Mononuclear cell (primary cell): ENCODE results near the gene ANKS4B. TPM values are rescaled to one million over a fixed set of nuclear protein-coding genes. Genes with fewer than 3 reads are reported as not detected.
"Not testable (repeated sequence)": the region's sequence is repeated elsewhere in the genome, so short reads cannot be mapped to it uniquely, and the experiment has no call there.

Source experiments
- H3K27me3 ChIP-seq: 2 replicates; pipeline ENCODE4 v1.6.0; 2011; ENCODE audit warnings: low read length, control low read depth; ENCODE audit not compliant: insufficient read depth
- H3K4me1 ChIP-seq: 2 replicates; pipeline ENCODE4 v1.5.1; 2011; ENCODE audit warnings: mild to moderate bottlenecking, low read length, control low read depth; ENCODE audit not compliant: insufficient read depth
- H3K4me3 ChIP-seq: 2 replicates; pipeline ENCODE4 v1.5.1; 2011; ENCODE audit warnings: mild to moderate bottlenecking, low read length, moderate library complexity
- H3K9me3 ChIP-seq: 2 replicates; pipeline ENCODE4 v1.5.1; 2011; ENCODE audit warnings: low read depth, mild to moderate bottlenecking, control low read depth, low read length
- total RNA-seq: library from RNA; depleted of rRNA; stranded (reverse); fragments of >200 nt; gene quantifications from one replicate; pipeline ENCODE4 v1.2.3, GENCODE V29; 2012

ANKS4B gene
- total RNA-seq, 1 donor: not detected

GRCh38 chr16:21281698-21282389 lies 48.3 kb downstream of the ANKS4B start:
- Histone ChIP-seq H3K4me1 (peaks cover 11% of the 10 kb centered on the region), H3K4me3 (no peak overlapping the region), H3K27me3 (peaks cover 67% of the 10 kb centered on the region), H3K9me3 (no peaks in the 10 kb centered on the region)

- peaks cover 66% of the 10 kb centered on the region for H3K27me3 ChIP-seq
These were observed 50.2 kb downstream of the ANKS4B start for GRCh38 chr16:21283521-21284289.

GRCh38 chr16:21284414-21284813 lies 50.9 kb downstream of the ANKS4B start:
- Histone ChIP-seq H3K9me3 (no peaks in the 10 kb centered on the region), H3K4me3 (no peak overlapping the region), H3K4me1 (no peaks in the 10 kb centered on the region), H3K27me3 (peaks cover 66% of the 10 kb centered on the region)

More at GRCh38 chr16:21283521-21284289, 50.2 kb downstream of the ANKS4B start:
- Histone ChIP-seq H3K9me3 (no peaks in the 10 kb centered on the region), H3K4me3 (no peak overlapping the region), H3K4me1 (no peaks in the 10 kb centered on the region)

- H3K4me3 ChIP-seq: no peak overlapping the region
- H3K9me3 ChIP-seq: no peaks in the 10 kb centered on the region
- H3K27me3 ChIP-seq: peaks cover 66% of the 10 kb centered on the region
- H3K4me1 ChIP-seq: no peaks in the 10 kb centered on the region
These were observed 51.8 kb downstream of the ANKS4B start for GRCh38 chr16:21285314-21285713.

GRCh38 chr16:21289789-21290188 lies 56.3 kb downstream of the ANKS4B start:
- not testable (repeated sequence) for H3K4me3 ChIP-seq, H3K9me3 ChIP-seq, H3K4me1 ChIP-seq
- H3K27me3 ChIP-seq: peaks cover 51% of the 10 kb centered on the region

GRCh38 chr16:21300309-21301167 lies 67.0 kb downstream of the ANKS4B start:
- Histone ChIP-seq H3K4me1 (peaks cover 22% of the 10 kb centered on the region), H3K27me3 (no peaks in the 10 kb centered on the region), H3K9me3 (no peaks in the 10 kb centered on the region), H3K4me3 (peak overlapping the region; percentile 40)

GRCh38 chr16:21301168-21301894 lies 67.8 kb downstream of the ANKS4B start:
- peak overlapping the region; percentile 40 for H3K4me3 ChIP-seq
- peaks cover 22% of the 10 kb centered on the region for H3K4me1 ChIP-seq
- no peaks in the 10 kb centered on the region for H3K27me3 ChIP-seq
- H3K9me3 ChIP-seq: no peaks in the 10 kb centered on the region

- Histone ChIP-seq H3K9me3 (no peaks in the 10 kb centered on the region), H3K4me1 (peaks cover 22% of the 10 kb centered on the region), H3K4me3 (peak overlapping the region; percentile 40), H3K27me3 (no peaks in the 10 kb centered on the region)
These were observed 68.4 kb downstream of the ANKS4B start for GRCh38 chr16:21301895-21302291.

- Histone ChIP-seq H3K4me1 (peaks cover 22% of the 10 kb centered on the region), H3K9me3 (no peaks in the 10 kb centered on the region), H3K4me3 (no peak overlapping the region), H3K27me3 (no peaks in the 10 kb centered on the region)
These were observed 69.0 kb downstream of the ANKS4B start for GRCh38 chr16:21302454-21302853.

- no peak overlapping the region for H3K4me3 ChIP-seq
- H3K27me3 ChIP-seq: no peaks in the 10 kb centered on the region
- H3K4me1 ChIP-seq: peaks cover 22% of the 10 kb centered on the region
- H3K9me3 ChIP-seq: no peaks in the 10 kb centered on the region
These were observed 69.5 kb downstream of the ANKS4B start for GRCh38 chr16:21302898-21303528.

Other genes with a start within 250 kb of the ANKS4B start
- gene DNAH3, start 82.9 kb upstream of the ANKS4B start, total RNA-seq: not detected
- 15.7 TPM for gene LDAF1, start 75.0 kb upstream of the ANKS4B start, total RNA-seq
- gene ZP2, start 22.1 kb upstream of the ANKS4B start, total RNA-seq: not detected
- gene CRYM, start 44.6 kb downstream of the ANKS4B start, total RNA-seq: 0.84 TPM